A549 (cell line): ENCODE measurements around the gene FIS1. TPM values are rescaled to one million over a fixed set of nuclear protein-coding genes. Genes with fewer than 3 reads are reported as not detected.
A peak's percentile ranks its signal among the peaks of the same experiment; 100 is the strongest.
"Not testable (repeated sequence)": the region's sequence is repeated elsewhere in the genome, so short reads cannot be mapped to it uniquely, and the experiment has no call there.

Experiments used
- ATAC-seq, 2 experiments: fragments of 200-7000 bp in 1 of 2; fragments of >200 bp in 1 of 2; cut with Nextera tagmentation in 1 of 2; cut with Tn5 transposase in 1 of 2; 3 replicates each; pipeline versions ENCODE4 v1.8.0 to v1.9.1; 2018 to 2020; ENCODE audit warnings: mild to moderate bottlenecking in 1 of 2, moderate library complexity in 1 of 2
- CTCF ChIA-PET: fragments of 300-600 bp; sonication (Branson Sonifier 250); formaldehyde crosslinking; extraction: SDS; loops from one replicate; lab custom pipeline; 2021; ENCODE audit warnings: antibody characterized with exemption, inconsistent platforms; lab: Yijun Ruan, JAX
- POLR2A ChIA-PET: fragments of 350-600 bp; formaldehyde crosslinking; extraction: SDS; loops from one replicate; lab custom pipeline; 2021; ENCODE audit warnings: antibody characterized with exemption, inconsistent platforms; lab: Yijun Ruan, JAX
- DNase-seq, 2 experiments: peaks; one replicate each; pipeline versions ENCODE4 v3.0.0 to v3.0.0-alpha.2; 2011 to 2016; ENCODE audit warnings: low read depth in 1 of 2, low spot score in 1 of 2
- FAIRE-seq: peaks from 2 replicates; lab custom pipeline; 2011; peaks lifted over from hg19 to GRCh38; lab: Jason Lieb, UNC
- H3K27ac ChIP-seq, 2 experiments: fragments of >200 bp; sonication (Bioruptor Twin); formaldehyde crosslinking; 3 replicates each; pipeline ENCODE4 v1.5.1; 2016 to 2017
- H3K4me1 ChIP-seq: fragments of >200 bp; sonication (Bioruptor Twin); formaldehyde crosslinking; 3 replicates; pipeline ENCODE4 v1.6.1; 2016
- H3K4me2 ChIP-seq: fragments of >200 bp; sonication (Bioruptor Twin); formaldehyde crosslinking; 3 replicates; pipeline ENCODE4 v1.6.1; 2016
- H3K4me3 ChIP-seq: fragments of >200 bp; sonication (Bioruptor Twin); formaldehyde crosslinking; 3 replicates; pipeline ENCODE4 v1.5.1; 2016
- H3K9me3 ChIP-seq: fragments of >200 bp; sonication (Bioruptor Twin); formaldehyde crosslinking; 3 replicates; pipeline ENCODE4 v1.6.1; 2016
- CTCF ChIP-seq: fragments of >200 bp; sonication (Bioruptor Twin); formaldehyde crosslinking; IDR thresholded peaks from 3 replicates; pipeline ENCODE4 v1.5.1; 2016
- MYC ChIP-seq: IDR thresholded peaks from 2 replicates; pipeline ENCODE4 v1.6.1; 2012; ENCODE audit warnings: mild to moderate bottlenecking, inconsistent platforms, low read length, improper control_type of control experiment, borderline replicate concordance
- RAD21 ChIP-seq, 2 experiments: fragments of >200 bp in 1 of 2; sonication (Bioruptor Twin) in 1 of 2; formaldehyde crosslinking in 1 of 2; IDR thresholded peaks in 1 of 2; conservative IDR thresholded peaks in 1 of 2; 2 replicates in 1 of 2; 3 replicates in 1 of 2; pipeline ENCODE4 v1.6.1; 2012 to 2018; ENCODE audit warnings: inconsistent platforms in 1 of 2
- SMC3 ChIP-seq: fragments of >200 bp; sonication (Bioruptor Twin); formaldehyde crosslinking; IDR thresholded peaks from 3 replicates; pipeline ENCODE4 v1.6.1; 2018; ENCODE audit warnings: inconsistent platforms
- WGBS: methylation state at CpG from one replicate; pipeline ENCODE4 v1.1.6; 2017; ENCODE audit errors: missing lambda C conversion rate; 5-methylcytosine and 5-hydroxymethylcytosine counted together
- polyA plus RNA-seq, 4 experiments: library from polyadenylated mRNA; depleted of rRNA in 3 of 4; stranded (reverse); fragments of >200 nt; fragmentation: RNase III in 1 of 4; extraction: RNeasy Plus Mini Kit Qiagen cat#74134 plus additional on column Dnase treatment in 1 of 4; gene quantifications; 2 replicates in 3 of 4; 3 replicates in 1 of 4; pipeline ENCODE4 v1.2.3, GENCODE V29; 2011 to 2017

Gene FIS1
- polyA plus RNA-seq, 2 of the 4 experiments (the other 2 are of a cell fraction) = 111 to 155 TPM

- ChIA-PET CTCF (interaction anchor here (1.9 to 2.8 kb wide), 2 partner anchors 11 to 70 kb away, joined by 4 to 18 read pairs; no protein-coding TSS in a partner anchor), POLR2A (interaction anchor here (0.8 kb wide), 1 partner anchor 27 kb away, joined by 3 read pairs; the partner anchor contains the start of gene IFT22)
- FAIRE-seq (no peak), ATAC-seq (no peak), DNase-seq (no peak)
- no peak for TF ChIP-seq MYC
- H3K27ac ChIP-seq = no peak overlapping the region
- H3K9me3 ChIP-seq = no peaks in the 10 kb centered on the region
- H3K4me3 ChIP-seq = no peak overlapping the region
- no peak overlapping the region for H3K4me2 ChIP-seq
- WGBS = 68% methylated on average over 12 of the region's 12 CpGs
- H3K4me1 ChIP-seq = no peaks in the 10 kb centered on the region
Measured at GRCh38 chr7:101294039-101294831, 49.4 kb upstream of the FIS1 start.

- POLR2A ChIA-PET = interaction anchor here (0.8 kb wide), 1 partner anchor 28 kb away, joined by 3 read pairs; the partner anchor contains the start of gene IFT22
- DNase-seq = not testable (repeated sequence)
Measured at GRCh38 chr7:101293069-101294021, 48.5 kb upstream of the FIS1 start.

GRCh38 chr7:101292566-101292965 lies 47.7 kb upstream of the FIS1 start:
- H3K4me3 ChIP-seq, ATAC-seq, FAIRE-seq, H3K4me2 ChIP-seq, POLR2A ChIA-PET, H3K27ac ChIP-seq, H3K4me1 ChIP-seq, DNase-seq, H3K9me3 ChIP-seq: not testable (repeated sequence)
- CTCF ChIA-PET = interaction anchor here (1.0 to 2.8 kb wide), 9 partner anchors 10 to 398 kb away, joined by 3 to 18 read pairs (median 6); no protein-coding TSS in a partner anchor
- 36% methylated on average over 5 of the region's 5 CpGs for WGBS

More at GRCh38 chr7:101293069-101294021, 48.5 kb upstream of the FIS1 start:
- not testable (repeated sequence) for ATAC-seq, H3K4me1 ChIP-seq, FAIRE-seq, H3K4me3 ChIP-seq, H3K9me3 ChIP-seq, H3K27ac ChIP-seq, H3K4me2 ChIP-seq
- CTCF ChIA-PET = interaction anchor here (0.6 to 2.8 kb wide), 9 partner anchors 11 to 234 kb away, joined by 3 to 18 read pairs (median 4); no protein-coding TSS in a partner anchor
- WGBS = 68% methylated on average over 16 of the region's 16 CpGs

- POLR2A ChIA-PET = interaction anchor here (1.2 kb wide), 1 partner anchor 31 kb away, joined by 7 read pairs; the partner anchor contains the start of gene IFT22
- DNase-seq (peak in 1 of 2 experiments; percentile 56), ATAC-seq (peak; percentile 80 to 93)
- CTCF ChIA-PET = interaction anchor here (0.6 to 2.8 kb wide), 34 partner anchors 8 to 395 kb away, joined by 3 to 27 read pairs (median 4); partner anchors contain the start of gene COL26A1
- not testable (repeated sequence) for FAIRE-seq, H3K27ac ChIP-seq, H3K9me3 ChIP-seq, H3K4me1 ChIP-seq, H3K4me3 ChIP-seq
- WGBS = 23% methylated on average over 15 of the region's 18 CpGs
- peak overlapping the region; percentile 60 for H3K4me2 ChIP-seq
- TF ChIP-seq CTCF (peak; percentile 71), RAD21 (conservative IDR thresholded peaks at IDR 0.05 in 1 of 2, IDR thresholded peaks at IDR 0.05 in 1 of 2) (peak; percentile 60 to 63), SMC3 (peak; percentile 39; the same call in 2 of the 3 replicates)
Measured at GRCh38 chr7:101290186-101291037, 45.5 kb upstream of the FIS1 start.

- FAIRE-seq, H3K27ac ChIP-seq, H3K4me1 ChIP-seq, POLR2A ChIA-PET, H3K4me3 ChIP-seq, H3K4me2 ChIP-seq, H3K9me3 ChIP-seq, DNase-seq: not testable (repeated sequence)
- WGBS = 70% methylated on average over 3 of the region's 4 CpGs
- peak; percentile 28 to 37; a peak in 4 of 6 replicates for ATAC-seq
- CTCF ChIA-PET = interaction anchor here (0.7 to 2.8 kb wide), 20 partner anchors 8 to 395 kb away, joined by 3 to 27 read pairs (median 5); partner anchors contain the start of gene COL26A1
Measured at GRCh38 chr7:101289687-101290086, 44.8 kb upstream of the FIS1 start.
